ENCODE data around the gene RAG1. TPM values are rescaled to one million over a fixed set of nuclear protein-coding genes. Genes with fewer than 3 reads are reported as not detected.

The RAG1 gene
- polyA plus RNA-seq, 1 of the 3 experiments (the other 2 are of a cell fraction): 0.08 TPM

- DNase-seq: no peak
- no peak for TF ChIP-seq GABPA (IDR thresholded peaks at IDR 0.05; ENCODE audit: low read depth)
- POLR2A ChIA-PET: no interaction called here
- Histone ChIP-seq H3K9me3 (no peaks in the 10 kb centered on the region), H3F3A (replicated peaks; ENCODE audit: insufficient read depth) (no peaks in the 10 kb centered on the region), H3K9me2 (no peaks in the 10 kb centered on the region), H3K79me2 (ENCODE audit: insufficient read depth) (no peaks in the 10 kb centered on the region), H3K27me3 (ENCODE audit: insufficient read depth) (no peaks in the 10 kb centered on the region), H3K27ac (ENCODE audit: low read depth in 2 of 2, low read length in 1 of 2) (peak overlapping the region in 1 of 2 experiments; percentile 85; a peak in 2 of 4 replicates), H3K36me3 (replicated peaks in 1 of 2; ENCODE audit: control insufficient read depth in 1 of 2, insufficient read depth in 2 of 2, low read length in 1 of 2) (peaks cover 0 to 7% of the 10 kb centered on the region in 2 experiments), H3K4me1 (ENCODE audit: control insufficient read depth in 1 of 2, insufficient read depth in 2 of 2, low read depth in 1 of 2, low read length in 1 of 2) (peaks cover 0 to 21% of the 10 kb centered on the region in 2 experiments; a peak in 2 of 4 replicates), H3K4me2 (no peak overlapping the region), H3K4me3 (ENCODE audit: low read depth in 2 of 2, low read length in 1 of 2) (no peak overlapping the region), H3K9ac (no peak overlapping the region), H4K20me1 (ENCODE audit: insufficient read depth) (no peaks in the 10 kb centered on the region), H2AFZ (ENCODE audit: low read depth) (no peak overlapping the region)
- WGBS (ENCODE audit: low lambda C conversion rate): 71% methylated on average over 2 of the region's 2 CpGs
- CTCF ChIA-PET: interaction anchor here (1.6 to 3.6 kb wide), 2 partner anchors 45 to 137 kb away, joined by 3 to 18 read pairs; no protein-coding TSS in a partner anchor
Observed at GRCh38 chr11:36609383-36609782, 41.6 kb downstream of the RAG1 start.

DNA sequence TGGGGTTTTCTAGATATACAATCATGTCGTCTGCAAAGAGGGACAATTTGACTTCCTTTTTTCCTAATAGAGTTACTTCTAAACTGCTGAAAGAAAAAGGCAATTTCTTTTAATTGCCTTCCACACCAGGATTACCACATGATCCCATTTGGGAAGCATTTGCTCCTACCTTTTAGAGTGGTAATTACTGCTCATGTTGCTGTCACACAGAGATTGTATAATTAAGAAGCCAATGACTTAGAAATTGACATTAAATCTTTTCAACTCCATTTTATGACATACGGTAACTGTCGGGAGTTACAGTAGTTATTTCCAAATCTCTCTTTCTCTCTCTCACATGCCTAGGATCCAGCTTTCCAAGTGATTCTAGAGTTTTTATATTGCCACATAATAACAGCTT is 48.0 kb downstream of the RAG1 start:
- TF ChIP-seq FOXJ3 (CRISPR knock-in tag; IDR thresholded peaks at IDR 0.05) (no peak), RFX5 (IDR thresholded peaks at IDR 0.05; ENCODE audit: low read length) (no peak), CHD2 (IDR thresholded peaks at IDR 0.05; ENCODE audit: low read length, partially characterized antibody) (no peak), RXRA (IDR thresholded peaks at IDR 0.05; ENCODE audit: borderline replicate concordance, low read depth) (no peak), SMC3 (IDR thresholded peaks at IDR 0.05; ENCODE audit: low read depth, low read length) (no peak)
- Histone ChIP-seq H2AFZ (ENCODE audit: low read depth) (no peak overlapping the region), H3K27ac (ENCODE audit: low read depth in 2 of 2, low read length in 1 of 2) (peak overlapping the region in 1 of 2 experiments; percentile 100; a peak in 2 of 4 replicates), H3K27me3 (ENCODE audit: insufficient read depth) (no peaks in the 10 kb centered on the region), H3F3A (replicated peaks; ENCODE audit: insufficient read depth) (no peaks in the 10 kb centered on the region), H3K4me3 (ENCODE audit: low read depth in 2 of 2, low read length in 1 of 2) (no peak overlapping the region), H3K36me3 (replicated peaks in 1 of 2; ENCODE audit: control insufficient read depth in 1 of 2, insufficient read depth in 2 of 2, low read length in 1 of 2) (peaks cover 0 to 3% of the 10 kb centered on the region in 2 experiments), H3K9me2 (no peaks in the 10 kb centered on the region), H3K79me2 (ENCODE audit: insufficient read depth) (no peaks in the 10 kb centered on the region), H4K20me1 (ENCODE audit: insufficient read depth) (no peaks in the 10 kb centered on the region), H3K4me2 (no peak overlapping the region), H3K9ac (no peak overlapping the region), H3K9me3 (no peaks in the 10 kb centered on the region), H3K4me1 (ENCODE audit: control insufficient read depth in 1 of 2, insufficient read depth in 2 of 2, low read depth in 1 of 2, low read length in 1 of 2) (peaks cover 16 to 41% of the 10 kb centered on the region in 2 experiments; a peak in 3 of 4 replicates)
- WGBS (ENCODE audit: low lambda C conversion rate): 88% methylated on average over 3 of the region's 3 CpGs
- CTCF ChIA-PET: interaction anchor here (1.5 kb wide), 1 partner anchor 132 kb away, joined by 3 read pairs; no protein-coding TSS in a partner anchor
- DNase-seq: no peak
- POLR2A ChIA-PET: no interaction called here

- CTCF ChIA-PET: interaction anchor here (0.7 to 5.8 kb wide), 10 partner anchors 10 to 130 kb away, joined by 3 to 144 read pairs (median 4); no protein-coding TSS in a partner anchor
- TF ChIP-seq GATA2 (CRISPR knock-in tag; IDR thresholded peaks at IDR 0.05) (peak; percentile 54), TCF12 (IDR thresholded peaks at IDR 0.05) (peak; percentile 28; the same call in 1 of the 2 replicates), RCOR1 (IDR thresholded peaks at IDR 0.05; ENCODE audit: low read length) (peak; percentile 12; the same call in 1 of the 2 replicates), TEAD4 (IDR thresholded peaks at IDR 0.05; ENCODE audit: borderline replicate concordance, insufficient read depth) (no peak), EP300 (IDR thresholded peaks at IDR 0.05; ENCODE audit: borderline replicate concordance in 1 of 2, low read depth in 1 of 2, low read length in 1 of 2) (peak in 1 of 2 experiments; percentile 90; a peak in 2 of 4 replicates)
- Histone ChIP-seq H3K9me2 (no peaks in the 10 kb centered on the region), H3K9me3 (no peaks in the 10 kb centered on the region), H3K36me3 (replicated peaks in 1 of 2; ENCODE audit: control insufficient read depth in 1 of 2, insufficient read depth in 2 of 2, low read length in 1 of 2) (no peaks in the 10 kb centered on the region), H3F3A (replicated peaks; ENCODE audit: insufficient read depth) (no peaks in the 10 kb centered on the region), H3K4me3 (ENCODE audit: low read depth in 2 of 2, low read length in 1 of 2) (no peak overlapping the region), H3K79me2 (ENCODE audit: insufficient read depth) (no peaks in the 10 kb centered on the region), H2AFZ (ENCODE audit: low read depth) (no peak overlapping the region), H3K27ac (ENCODE audit: low read depth in 2 of 2, low read length in 1 of 2) (peak overlapping the region in 1 of 2 experiments; percentile 100; a peak in 2 of 4 replicates), H3K4me2 (no peak overlapping the region), H3K9ac (no peak overlapping the region), H4K20me1 (ENCODE audit: insufficient read depth) (no peaks in the 10 kb centered on the region), H3K4me1 (ENCODE audit: control insufficient read depth in 1 of 2, insufficient read depth in 2 of 2, low read depth in 1 of 2, low read length in 1 of 2) (peaks cover 16 to 51% of the 10 kb centered on the region in 2 experiments; a peak in 3 of 4 replicates), H3K27me3 (ENCODE audit: insufficient read depth) (no peaks in the 10 kb centered on the region)
- POLR2A ChIA-PET: interaction anchor here (0.6 to 1.8 kb wide), 2 partner anchors 51 to 53 kb away, joined by 3 to 13 read pairs; no protein-coding TSS in a partner anchor
- 57% methylated on average over 6 of the region's 6 CpGs for WGBS (ENCODE audit: low lambda C conversion rate)
- no peak for DNase-seq
Observed at GRCh38 chr11:36617543-36618362, 49.9 kb downstream of the RAG1 start.

Data from SK-N-SH (cell line).